GM19193 (cell line): Measurements from ENCODE around the gene RGSL1.

Experiments
- POLR2A ChIP-seq: IDR thresholded peaks from 4 replicates; pipeline ENCODE4 v1.6.1; 2011; ENCODE audit not compliant: insufficient read depth, insufficient read length; ENCODE audit errors: extremely low read depth

RGSL1 gene

DNA sequence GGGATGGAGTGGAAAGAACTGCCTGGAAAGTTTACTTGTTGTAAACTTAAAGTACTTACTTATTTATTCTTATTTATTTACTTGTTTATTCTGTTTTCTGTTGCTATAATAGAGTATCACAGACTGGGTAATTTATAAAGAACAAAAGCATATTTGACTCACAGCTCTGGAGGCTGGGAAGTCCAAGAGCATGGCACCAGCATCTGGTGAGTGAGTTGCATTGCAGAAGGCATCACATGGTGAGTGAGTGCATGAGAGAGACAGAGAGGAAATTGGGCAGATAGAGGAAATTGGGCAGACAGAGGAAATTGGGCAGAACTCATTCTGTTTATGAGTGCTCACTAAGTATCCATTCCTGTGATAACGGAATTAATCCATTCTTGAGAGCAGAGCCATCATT lies 11.6 kb upstream of the RGSL1 start:
- TF ChIP-seq POLR2A, result no peak

DNA sequence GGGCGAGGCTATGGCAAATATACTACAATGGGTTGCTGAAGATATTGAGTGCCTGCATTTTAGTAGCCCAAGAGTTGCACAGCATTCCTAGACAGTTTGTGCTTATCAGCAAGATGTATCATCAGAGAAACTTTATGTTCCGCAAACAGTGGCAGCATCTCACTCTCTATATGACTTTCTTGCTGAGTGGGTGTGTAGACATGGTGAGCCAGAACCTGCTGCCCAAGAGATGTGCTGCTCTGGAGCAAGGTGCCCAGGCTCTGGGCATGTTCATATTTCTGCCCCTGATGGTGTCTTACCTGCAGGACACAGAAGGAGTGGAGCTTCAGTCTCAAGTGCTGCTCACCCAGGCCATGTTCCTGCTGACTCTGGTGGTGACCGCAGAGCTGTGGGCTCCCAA lies 8.2 kb upstream of the RGSL1 start:
- no peak for TF ChIP-seq POLR2A

GRCh38 chr1:182442333-182442732 lies 7.6 kb upstream of the RGSL1 start:
- no peak for TF ChIP-seq POLR2A

- TF ChIP-seq POLR2A, result no peak
Observed at GRCh38 chr1:182444497-182444896, 5.4 kb upstream of the RGSL1 start.

- TF ChIP-seq POLR2A, result no peak
Observed at GRCh38 chr1:182446033-182446669, 3.8 kb upstream of the RGSL1 start.

DNA sequence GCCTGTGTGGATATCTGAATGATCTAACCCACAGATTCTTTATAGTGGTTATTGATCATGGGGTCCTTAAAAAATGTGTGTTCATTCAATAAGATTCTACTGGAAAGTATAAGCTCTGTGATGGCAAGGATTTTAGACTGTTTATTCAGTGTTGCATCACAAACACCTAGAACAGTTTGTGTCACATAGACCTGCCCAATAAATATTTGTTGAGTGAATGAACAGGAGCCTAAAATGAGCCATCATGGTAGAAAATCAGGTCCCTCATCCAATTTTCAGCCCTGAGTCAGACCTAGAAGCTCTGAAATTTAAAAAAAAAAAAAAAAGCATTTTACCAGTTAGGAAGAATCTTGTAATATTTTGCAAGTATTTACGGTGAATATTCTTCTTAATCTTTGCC lies 2.3 kb upstream of the RGSL1 start:
- TF ChIP-seq POLR2A, result no peak

DNA sequence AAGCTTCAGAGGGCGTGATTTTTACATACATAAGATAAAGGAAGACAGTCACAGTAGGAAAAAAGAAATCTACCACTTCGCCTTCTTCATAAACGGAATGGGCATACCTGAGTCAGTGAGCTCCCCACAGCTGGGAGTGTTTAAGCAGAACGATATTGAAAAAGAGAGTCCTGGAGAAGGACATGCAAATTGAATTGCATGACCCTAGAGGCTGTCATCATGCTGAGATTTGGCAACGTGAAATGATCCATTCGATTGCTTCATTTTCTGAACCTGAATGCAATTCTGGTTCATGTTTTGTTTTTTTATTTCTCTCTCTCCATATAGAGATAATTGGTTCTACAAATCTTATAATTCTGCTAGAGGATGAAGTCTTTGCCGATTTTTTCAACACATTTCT lies 3.7 kb downstream of the RGSL1 start:
- no peak for TF ChIP-seq POLR2A

DNA sequence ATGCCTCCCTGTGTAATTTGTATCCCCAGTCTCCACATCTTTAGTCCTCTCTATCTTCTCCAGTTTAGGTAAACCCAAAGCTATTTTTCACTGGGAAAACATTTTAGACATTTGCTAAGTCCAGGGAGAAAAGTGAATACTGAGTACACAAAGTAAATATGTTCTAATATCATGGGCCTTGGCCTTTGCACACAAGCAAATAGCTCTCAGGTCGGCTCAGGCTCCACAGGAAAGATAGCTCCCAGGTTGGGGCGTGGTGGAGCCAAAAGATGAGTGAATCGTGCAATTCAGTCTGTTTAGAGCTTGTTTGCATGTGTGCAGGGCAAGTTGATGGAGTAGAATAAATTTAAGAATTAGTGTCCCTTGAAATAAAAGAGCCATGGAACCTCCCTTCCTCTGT lies 7.9 kb downstream of the RGSL1 start:
- TF ChIP-seq POLR2A, result no peak

- TF ChIP-seq POLR2A, result no peak
Observed at GRCh38 chr1:182459949-182460348, 10.0 kb downstream of the RGSL1 start.

DNA sequence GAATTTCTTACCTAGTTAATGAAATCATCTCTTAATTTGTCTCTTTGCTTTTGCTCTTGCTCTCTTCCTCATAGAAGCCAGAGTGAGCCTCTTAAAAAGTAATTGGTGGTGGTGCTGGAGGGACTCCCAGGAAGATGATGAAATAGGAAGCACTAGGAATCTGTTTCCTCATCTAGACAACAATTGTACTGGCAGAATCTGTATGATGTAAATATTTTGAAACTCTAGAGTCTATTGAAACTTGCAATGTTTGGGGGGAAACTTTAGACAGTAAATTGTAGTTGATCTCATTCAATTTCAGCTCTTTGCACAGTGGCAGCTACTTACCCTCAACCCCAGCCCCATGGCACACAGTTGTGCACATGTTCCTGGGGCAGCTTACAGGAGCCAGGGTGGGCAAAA lies 10.6 kb downstream of the RGSL1 start:
- no peak for TF ChIP-seq POLR2A

DNA sequence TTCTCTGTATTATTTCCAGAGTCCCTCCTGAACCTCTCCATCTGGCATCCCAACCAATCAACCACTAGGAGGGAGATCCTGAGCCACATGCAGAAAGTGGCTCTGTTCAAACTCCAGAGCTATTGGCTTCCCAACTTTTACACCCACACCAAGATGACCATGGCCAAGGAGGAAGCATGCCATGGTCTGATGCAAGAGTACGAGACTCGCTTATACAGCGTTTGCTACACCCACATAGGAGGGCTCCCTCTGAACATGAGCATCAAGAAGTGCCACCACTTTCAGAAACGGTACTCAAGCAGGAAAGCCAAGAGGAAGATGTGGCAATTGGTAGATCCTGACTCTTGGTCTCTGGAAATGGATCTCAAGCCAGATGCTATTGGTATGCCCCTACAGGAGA lies 23.6 kb downstream of the RGSL1 start:
- no peak for TF ChIP-seq POLR2A

DNA sequence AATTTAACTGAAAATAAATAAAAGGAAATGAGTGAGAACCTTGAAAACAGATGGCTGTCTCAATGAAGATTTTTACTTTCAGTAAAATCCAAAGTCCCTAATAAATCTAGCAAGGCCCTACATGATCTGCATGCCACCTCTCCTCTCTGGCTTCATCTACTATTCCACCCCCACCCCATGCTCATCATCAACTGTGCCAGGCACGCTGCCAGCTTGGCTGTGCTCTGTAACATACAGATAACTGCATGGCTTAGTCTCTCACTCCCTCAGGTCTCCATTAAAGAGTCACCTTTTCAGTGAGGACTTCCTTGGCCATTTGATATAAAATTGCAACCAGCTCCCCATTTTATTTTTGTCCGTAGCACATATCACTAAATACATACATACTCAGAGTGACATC lies 26.7 kb downstream of the RGSL1 start:
- no peak for TF ChIP-seq POLR2A

GRCh38 chr1:182478238-182478637 lies 28.3 kb downstream of the RGSL1 start:
- no peak for TF ChIP-seq POLR2A

DNA sequence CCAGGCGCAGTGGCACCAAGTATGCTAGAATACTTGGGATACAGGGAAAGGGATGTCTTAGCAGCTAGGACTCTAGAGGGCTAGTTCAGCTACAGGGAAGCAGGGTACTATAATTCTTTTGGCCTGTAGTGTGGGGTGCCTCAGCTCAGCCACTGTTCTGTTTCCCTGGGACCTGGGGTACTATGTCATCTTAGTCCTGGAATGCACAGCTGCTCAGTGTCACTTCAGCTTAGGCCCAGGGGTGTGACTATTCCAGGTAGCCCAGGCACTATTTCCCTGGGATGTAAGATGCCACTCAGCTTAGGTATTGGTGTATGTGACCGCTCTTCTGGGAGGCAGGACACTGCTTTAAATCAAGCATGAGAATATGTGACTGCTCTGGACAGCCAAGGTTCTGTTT lies 34.1 kb downstream of the RGSL1 start:
- TF ChIP-seq POLR2A, result no peak

DNA sequence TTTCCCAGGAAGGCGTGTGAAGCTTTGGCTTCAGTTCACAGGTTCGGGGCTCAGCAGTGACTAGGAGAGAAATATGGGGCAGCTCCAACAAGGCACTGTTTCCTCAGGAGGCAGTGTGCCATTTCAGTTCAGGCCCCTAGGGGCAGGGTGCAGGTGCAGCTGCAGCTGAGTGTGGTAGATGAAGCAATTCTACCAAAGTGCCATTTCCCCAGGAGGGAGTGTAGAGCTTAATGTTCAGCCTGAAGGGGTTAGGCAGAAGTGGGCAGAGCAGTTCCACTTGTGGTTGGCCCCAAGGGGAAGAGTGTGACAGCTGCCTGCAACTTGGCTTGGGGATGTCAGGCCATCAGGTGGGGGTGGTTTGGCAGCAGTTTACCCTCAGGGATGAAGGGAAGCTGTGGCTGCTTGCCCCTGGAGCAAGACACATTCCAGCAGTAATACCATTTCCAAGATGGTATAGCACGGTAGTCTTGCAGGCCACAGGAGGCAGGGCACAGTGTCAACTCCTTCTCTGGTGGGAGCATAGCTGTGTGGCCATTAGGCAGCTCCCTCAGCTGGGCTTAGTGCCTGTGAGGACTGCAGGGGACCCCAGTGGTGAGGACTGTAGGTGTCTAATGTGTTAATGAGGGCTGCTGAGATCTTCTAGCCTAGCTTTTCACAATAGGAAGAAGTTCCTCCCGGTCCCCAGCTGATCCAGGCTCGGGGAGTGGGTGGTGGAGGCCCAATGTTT lies 34.7 kb downstream of the RGSL1 start:
- no peak for TF ChIP-seq POLR2A

DNA sequence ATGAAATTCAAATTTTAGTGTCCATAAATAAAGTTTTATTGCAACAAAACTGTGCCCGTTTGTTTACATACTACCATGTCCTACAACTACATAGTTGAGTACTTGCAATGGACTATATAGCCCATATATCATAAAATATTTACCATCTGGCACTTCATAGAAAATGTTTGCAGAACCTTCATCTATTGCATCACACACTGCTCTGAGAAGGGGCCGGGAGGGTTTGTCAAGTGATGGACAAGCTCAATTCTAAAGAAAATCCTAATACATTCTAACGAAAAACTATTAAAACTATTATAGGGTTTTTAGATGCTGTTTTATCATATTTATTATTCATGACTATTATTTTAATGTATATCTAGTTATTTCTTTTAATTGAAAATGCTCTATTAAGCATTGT lies 35.9 kb downstream of the RGSL1 start:
- TF ChIP-seq POLR2A, result no peak

DNA sequence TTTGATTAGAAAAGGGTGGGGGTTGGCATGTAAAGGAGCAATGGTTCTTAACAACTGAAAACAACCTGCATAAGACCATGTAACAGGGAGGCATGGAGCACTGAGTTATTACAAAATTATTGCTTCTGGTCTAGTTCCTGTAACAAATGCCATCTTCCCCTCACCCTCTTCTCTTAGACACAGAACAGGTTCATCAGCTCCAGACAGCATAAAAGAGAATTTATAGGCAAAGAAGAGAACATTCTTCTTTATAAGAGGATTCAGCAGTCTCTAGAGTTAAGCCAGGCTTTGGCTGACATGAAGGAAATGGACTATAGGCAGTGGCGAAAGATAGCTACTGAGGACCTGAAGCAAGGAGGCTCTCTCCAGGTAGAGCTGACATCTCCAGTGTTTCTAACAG lies 38.9 kb downstream of the RGSL1 start:
- no peak for TF ChIP-seq POLR2A

DNA sequence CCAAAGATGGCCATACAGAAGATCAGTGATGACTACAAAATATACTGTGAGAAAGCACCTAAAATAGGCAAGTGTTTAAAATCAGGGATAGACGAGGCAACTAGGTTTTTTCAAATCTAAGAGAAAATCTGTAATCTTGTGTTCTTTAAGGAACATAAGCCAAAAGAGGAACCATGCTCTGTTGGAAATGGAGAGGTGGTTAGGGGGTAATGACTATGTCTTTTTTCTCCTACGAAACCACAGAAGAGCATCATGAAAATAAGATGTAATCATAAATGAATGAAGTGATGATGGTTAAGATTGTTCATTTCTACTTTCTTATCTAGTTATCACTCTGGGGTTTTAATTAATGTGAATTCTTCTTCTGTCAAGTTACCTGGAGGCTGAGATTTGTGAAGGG lies 43.1 kb downstream of the RGSL1 start:
- TF ChIP-seq POLR2A, result no peak

DNA sequence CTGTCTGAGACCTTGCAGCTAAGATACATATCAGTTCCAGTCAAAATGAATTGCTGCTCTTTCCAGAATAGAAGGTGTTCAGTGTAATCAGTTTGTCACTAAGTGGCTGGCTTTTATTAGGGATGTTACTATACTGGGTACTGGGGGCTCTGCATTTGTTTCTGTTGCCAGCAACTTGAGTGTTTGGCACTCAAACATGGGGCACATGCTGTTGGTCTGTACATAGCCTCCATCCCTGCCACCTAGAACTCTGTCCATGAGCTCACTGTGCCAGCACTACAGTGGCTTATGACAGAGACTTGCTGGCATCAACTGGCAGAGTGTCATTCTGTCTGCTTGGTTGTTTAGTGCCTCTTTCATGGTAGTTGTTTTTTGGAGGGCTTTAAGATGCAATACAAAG lies 45.1 kb downstream of the RGSL1 start:
- no peak for TF ChIP-seq POLR2A
